A549 (cell line): Measurements from ENCODE around the gene CETP. TPM values are rescaled to one million over a fixed set of nuclear protein-coding genes. Genes with fewer than 3 reads are reported as not detected.

ENCODE experiments used
- ATAC-seq, 2 experiments: fragments of 200-7000 bp in 1 of 2; fragments of >200 bp in 1 of 2; cut with Nextera tagmentation in 1 of 2; cut with Tn5 transposase in 1 of 2; 3 replicates each; pipeline versions ENCODE4 v1.8.0 to v1.9.1; 2018 to 2020; ENCODE audit warnings: mild to moderate bottlenecking in 1 of 2, moderate library complexity in 1 of 2
- CTCF ChIA-PET: fragments of 300-600 bp; sonication (Branson Sonifier 250); formaldehyde crosslinking; extraction: SDS; loops from one replicate; lab custom pipeline; 2021; ENCODE audit warnings: antibody characterized with exemption, inconsistent platforms; lab: Yijun Ruan, JAX
- POLR2A ChIA-PET: fragments of 350-600 bp; formaldehyde crosslinking; extraction: SDS; loops from one replicate; lab custom pipeline; 2021; ENCODE audit warnings: antibody characterized with exemption, inconsistent platforms; lab: Yijun Ruan, JAX
- DNase-seq, 2 experiments: peaks; one replicate each; pipeline versions ENCODE4 v3.0.0 to v3.0.0-alpha.2; 2011 to 2016; ENCODE audit warnings: low read depth in 1 of 2, low spot score in 1 of 2
- FAIRE-seq: peaks from 2 replicates; lab custom pipeline; 2011; peaks lifted over from hg19 to GRCh38; lab: Jason Lieb, UNC
- H3K27ac ChIP-seq, 2 experiments: fragments of >200 bp; sonication (Bioruptor Twin); formaldehyde crosslinking; 3 replicates each; pipeline ENCODE4 v1.5.1; 2016 to 2017
- H3K4me1 ChIP-seq: fragments of >200 bp; sonication (Bioruptor Twin); formaldehyde crosslinking; 3 replicates; pipeline ENCODE4 v1.6.1; 2016
- H3K4me2 ChIP-seq: fragments of >200 bp; sonication (Bioruptor Twin); formaldehyde crosslinking; 3 replicates; pipeline ENCODE4 v1.6.1; 2016
- H3K4me3 ChIP-seq: fragments of >200 bp; sonication (Bioruptor Twin); formaldehyde crosslinking; 3 replicates; pipeline ENCODE4 v1.5.1; 2016
- H3K9me3 ChIP-seq: fragments of >200 bp; sonication (Bioruptor Twin); formaldehyde crosslinking; 3 replicates; pipeline ENCODE4 v1.6.1; 2016
- CHD2 ChIP-seq: fragments of 150-350 bp; IDR thresholded peaks from 2 replicates; pipeline ENCODE4 v1.6.1; 2014; ENCODE audit warnings: low read length; ENCODE audit not compliant: partially characterized antibody
- EHF ChIP-seq: fragments of 250-450 bp; sonication (Bioruptor Pico); IDR thresholded peaks from 2 replicates; pipeline ENCODE4 v1.5.0; 2020; ENCODE audit warnings: mild to moderate bottlenecking
- EHMT2 ChIP-seq: fragments of 200-600 bp; sonication (generic); IDR thresholded peaks from 2 replicates; pipeline ENCODE4 v1.6.1; 2016; ENCODE audit warnings: antibody characterized with exemption, low read depth, mild to moderate bottlenecking, moderate library complexity
- GATA3 ChIP-seq: IDR thresholded peaks from 2 replicates; pipeline ENCODE4 v1.6.1; 2012; ENCODE audit warnings: borderline replicate concordance
- HDAC2 ChIP-seq: fragments of 200-600 bp; sonication (generic); IDR thresholded peaks from 2 replicates; pipeline ENCODE4 v1.6.1; 2016
- HOXA7 ChIP-seq: fragments of 250-450 bp; sonication (Bioruptor Pico); IDR thresholded peaks from 2 replicates; pipeline ENCODE4 v1.5.0; 2020; ENCODE audit warnings: mild to moderate bottlenecking, moderate library complexity
- HOXB13 ChIP-seq: fragments of 250-450 bp; sonication (Bioruptor Pico); IDR thresholded peaks from 2 replicates; pipeline ENCODE4 v1.5.0; 2020; ENCODE audit warnings: low read depth, mild to moderate bottlenecking, moderate library complexity
- HOXB5 ChIP-seq: fragments of 250-450 bp; sonication (Bioruptor Pico); IDR thresholded peaks from 2 replicates; pipeline ENCODE4 v1.5.0; 2020; ENCODE audit warnings: mild to moderate bottlenecking, moderate library complexity
- JUN ChIP-seq, 2 experiments: fragments of >200 bp; sonication (Bioruptor Twin); formaldehyde crosslinking; IDR thresholded peaks; 2 replicates in 1 of 2; 3 replicates in 1 of 2; pipeline ENCODE4 v1.6.1; 2016 to 2017
- MAFK ChIP-seq: fragments of 450-650 bp; IDR thresholded peaks from 2 replicates; pipeline ENCODE4 v1.6.1; 2014; ENCODE audit not compliant: partially characterized antibody
- MAZ ChIP-seq: fragments of 150-350 bp; IDR thresholded peaks from 2 replicates; pipeline ENCODE4 v1.6.1; 2014; ENCODE audit warnings: antibody characterized with exemption, low read depth, low read length, borderline replicate concordance
- MYC ChIP-seq: IDR thresholded peaks from 2 replicates; pipeline ENCODE4 v1.6.1; 2012; ENCODE audit warnings: mild to moderate bottlenecking, inconsistent platforms, low read length, improper control_type of control experiment, borderline replicate concordance
- NFE2L2 ChIP-seq: fragments of 150-350 bp; conservative IDR thresholded peaks from 2 replicates; pipeline ENCODE4 v1.6.1; 2014; ENCODE audit warnings: low read length
- NPAS2 ChIP-seq: fragments of 250-450 bp; sonication (Bioruptor Pico); IDR thresholded peaks from 2 replicates; pipeline ENCODE4 v1.8.0; 2022; ENCODE audit warnings: mild to moderate bottlenecking, moderate library complexity, borderline replicate concordance
- PHF8 ChIP-seq: fragments of 200-600 bp; sonication (generic); IDR thresholded peaks from 2 replicates; pipeline ENCODE4 v1.6.1; 2016; ENCODE audit warnings: low read depth, mild to moderate bottlenecking, antibody characterized with exemption, moderate library complexity, borderline replicate concordance
- RCOR1 ChIP-seq: fragments of 150-350 bp; IDR thresholded peaks from 2 replicates; pipeline ENCODE4 v1.6.1; 2014; ENCODE audit warnings: antibody characterized with exemption, low read length, low read depth
- RFX5 ChIP-seq: fragments of 450-650 bp; IDR thresholded peaks from 2 replicates; pipeline ENCODE4 v1.7.1; 2014; ENCODE audit warnings: antibody characterized with exemption, mild to moderate bottlenecking, moderate library complexity
- RNF2 ChIP-seq: fragments of 200-600 bp; sonication (generic); IDR thresholded peaks from 2 replicates; pipeline ENCODE4 v1.6.1; 2016; ENCODE audit warnings: low read depth, mild to moderate bottlenecking, antibody characterized with exemption, moderate library complexity, borderline replicate concordance
- TFCP2L1 ChIP-seq: fragments of 250-450 bp; sonication (Bioruptor Pico); IDR thresholded peaks from 2 replicates; pipeline ENCODE4 v1.5.0; 2021; ENCODE audit warnings: mild to moderate bottlenecking
- ZFP36 ChIP-seq: fragments of 450-650 bp; IDR thresholded peaks from 2 replicates; pipeline ENCODE4 v1.6.1; 2014; ENCODE audit warnings: borderline replicate concordance; ENCODE audit not compliant: partially characterized antibody
- ZSCAN20 ChIP-seq: fragments of 250-450 bp; sonication (Bioruptor Pico); IDR thresholded peaks from 2 replicates; pipeline ENCODE4 v1.8.0; 2022; ENCODE audit warnings: mild to moderate bottlenecking, moderate library complexity
- WGBS: methylation state at CpG from one replicate; pipeline ENCODE4 v1.1.6; 2017; ENCODE audit errors: missing lambda C conversion rate; 5-methylcytosine and 5-hydroxymethylcytosine counted together
- polyA plus RNA-seq, 4 experiments: library from polyadenylated mRNA; depleted of rRNA in 3 of 4; stranded (reverse); fragments of >200 nt; fragmentation: RNase III in 1 of 4; extraction: RNeasy Plus Mini Kit Qiagen cat#74134 plus additional on column Dnase treatment in 1 of 4; gene quantifications; 2 replicates in 3 of 4; 3 replicates in 1 of 4; pipeline ENCODE4 v1.2.3, GENCODE V29; 2011 to 2017
- TF ChIP-seq, protein P1 (sequence below): fragments of >200 bp; sonication (Bioruptor Twin); formaldehyde crosslinking; IDR thresholded peaks from 2 replicates; pipeline ENCODE4 v1.6.1; 2016
- TF ChIP-seq, protein P2 (sequence below): IDR thresholded peaks from 2 replicates; pipeline ENCODE4 v1.6.1; 2012; ENCODE audit warnings: low read depth, borderline replicate concordance
- TF ChIP-seq, protein P3 (sequence below): fragments of 250-450 bp; sonication (Bioruptor Pico); IDR thresholded peaks from 2 replicates; pipeline ENCODE4 v1.5.0; 2020; ENCODE audit warnings: low read depth, mild to moderate bottlenecking, moderate library complexity

Gene CETP
- polyA plus RNA-seq, 2 of the 4 experiments (the other 2 are of a cell fraction) = not detected

DNA sequence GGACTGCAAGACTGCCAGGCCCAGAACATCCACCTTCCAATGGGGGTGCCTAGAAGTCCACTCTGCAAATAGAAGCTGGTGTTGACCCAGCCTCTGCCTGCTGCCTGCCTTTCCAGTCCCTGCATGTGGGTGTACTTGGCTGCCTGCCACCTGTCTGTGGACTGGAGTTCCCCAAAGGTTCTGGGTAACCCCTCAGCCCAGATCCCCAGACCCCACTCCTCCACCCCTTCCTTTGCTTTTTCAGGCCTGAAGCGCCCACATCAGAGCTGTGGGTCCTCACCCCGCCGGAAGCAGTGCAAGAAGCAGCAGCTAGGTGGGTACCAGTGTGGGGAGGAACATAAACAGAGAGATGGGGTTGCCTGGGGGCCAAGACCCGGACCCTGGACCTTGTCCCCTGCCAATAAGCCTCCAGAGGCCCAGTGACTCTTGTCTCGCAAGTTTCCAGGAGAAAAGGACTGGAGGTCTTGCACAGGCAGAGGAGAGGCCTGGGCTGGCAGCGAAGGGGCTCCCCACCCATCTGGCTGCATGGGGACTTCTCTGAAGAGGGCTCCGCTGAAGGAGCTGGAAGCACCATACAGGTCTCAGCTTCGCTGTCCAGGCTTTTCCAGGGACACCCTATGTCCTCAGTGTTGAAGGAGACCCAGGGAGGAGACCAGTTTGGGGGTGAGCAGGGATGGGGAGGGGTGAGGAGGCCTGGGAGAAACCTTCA lies 61.9 kb downstream of the CETP start:
- no peak overlapping the region for H3K4me3 ChIP-seq
- POLR2A ChIA-PET = no interaction called here
- DNase-seq (no peak), ATAC-seq (no peak), FAIRE-seq (no peak)
- no peak overlapping the region for H3K27ac ChIP-seq
- CTCF ChIA-PET = interaction anchor here (0.8 to 1.7 kb wide), 5 partner anchors 14 to 144 kb away, joined by 3 to 9 read pairs (median 3); no protein-coding TSS in a partner anchor
- H3K4me2 ChIP-seq = no peak overlapping the region
- no peaks in the 10 kb centered on the region for H3K4me1 ChIP-seq
- H3K9me3 ChIP-seq = no peaks in the 10 kb centered on the region
- WGBS = 76% methylated on average over 7 of the region's 8 CpGs
- TF ChIP-seq HDAC2 = no peak
- TF ChIP-seq EHMT2 = no peak
- TF ChIP-seq, protein P1, sequence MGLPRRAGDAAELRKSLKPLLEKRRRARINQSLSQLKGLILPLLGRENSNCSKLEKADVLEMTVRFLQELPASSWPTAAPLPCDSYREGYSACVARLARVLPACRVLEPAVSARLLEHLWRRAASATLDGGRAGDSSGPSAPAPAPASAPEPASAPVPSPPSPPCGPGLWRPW = no peak
- no peak for TF ChIP-seq RFX5
- no peak for TF ChIP-seq RCOR1
- TF ChIP-seq TFCP2L1 (CRISPR knock-in tag) = no peak
- no peak for TF ChIP-seq JUN (IDR thresholded peaks at IDR 0.05)
- no peak for TF ChIP-seq HOXB13 (CRISPR knock-in tag)
- TF ChIP-seq CHD2 = no peak
- no peak for TF ChIP-seq MAZ
- TF ChIP-seq GATA3 = no peak
- no peak for TF ChIP-seq HOXA7 (CRISPR knock-in tag)
- TF ChIP-seq, protein P2, sequence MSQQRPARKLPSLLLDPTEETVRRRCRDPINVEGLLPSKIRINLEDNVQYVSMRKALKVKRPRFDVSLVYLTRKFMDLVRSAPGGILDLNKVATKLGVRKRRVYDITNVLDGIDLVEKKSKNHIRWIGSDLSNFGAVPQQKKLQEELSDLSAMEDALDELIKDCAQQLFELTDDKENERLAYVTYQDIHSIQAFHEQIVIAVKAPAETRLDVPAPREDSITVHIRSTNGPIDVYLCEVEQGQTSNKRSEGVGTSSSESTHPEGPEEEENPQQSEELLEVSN = no peak
- TF ChIP-seq ZSCAN20 = no peak
- no peak for TF ChIP-seq PHF8
- TF ChIP-seq MAFK = no peak

DNA sequence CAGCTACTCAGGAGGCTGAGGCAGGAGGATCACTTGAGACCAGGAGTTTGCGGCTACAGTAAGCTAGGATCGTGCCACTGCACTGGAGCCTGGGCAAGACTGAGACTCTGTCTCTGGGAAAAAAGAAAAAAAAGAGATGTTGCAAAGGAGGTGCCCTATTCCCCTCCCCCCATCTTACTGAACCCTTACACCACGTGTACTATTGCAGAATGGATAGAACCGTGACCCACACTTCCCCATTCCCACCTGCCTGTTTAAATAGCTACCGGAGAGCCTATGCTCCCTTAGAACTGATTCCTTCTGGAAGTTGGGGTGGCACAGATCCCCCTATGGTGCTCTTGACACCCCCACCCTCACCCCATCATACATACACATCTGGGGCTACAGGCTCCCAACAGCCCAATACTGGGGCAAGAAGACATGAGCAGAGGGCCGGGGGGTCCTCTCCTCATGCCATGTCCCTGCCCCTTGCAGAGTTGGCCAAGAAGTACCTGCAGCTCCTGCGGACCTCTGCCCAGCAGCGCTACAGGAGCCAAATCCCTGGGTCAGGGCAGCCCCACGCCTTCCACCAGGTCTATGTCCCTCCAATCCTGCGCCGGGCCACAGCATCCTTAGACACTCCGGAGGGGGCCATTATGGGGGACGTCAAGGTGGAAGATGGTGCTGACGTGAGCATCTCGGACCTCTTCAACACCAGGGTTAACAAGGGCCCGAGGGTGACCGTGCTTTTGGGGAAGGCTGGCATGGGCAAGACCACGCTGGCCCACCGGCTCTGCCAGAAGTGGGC lies 63.3 kb downstream of the CETP start:
- TF ChIP-seq HOXB5 = no peak
- TF ChIP-seq, protein P3, sequence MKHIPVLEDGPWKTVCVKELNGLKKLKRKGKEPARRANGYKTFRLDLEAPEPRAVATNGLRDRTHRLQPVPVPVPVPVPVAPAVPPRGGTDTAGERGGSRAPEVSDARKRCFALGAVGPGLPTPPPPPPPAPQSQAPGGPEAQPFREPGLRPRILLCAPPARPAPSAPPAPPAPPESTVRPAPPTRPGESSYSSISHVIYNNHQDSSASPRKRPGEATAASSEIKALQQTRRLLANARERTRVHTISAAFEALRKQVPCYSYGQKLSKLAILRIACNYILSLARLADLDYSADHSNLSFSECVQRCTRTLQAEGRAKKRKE (CRISPR knock-in tag) = no peak
- DNase-seq (no peak), FAIRE-seq (no peak), ATAC-seq (no peak)
- 91% methylated on average over 15 of the region's 19 CpGs for WGBS
- Histone ChIP-seq H3K4me3 (no peak overlapping the region), H3K27ac (no peak overlapping the region), H3K4me1 (no peaks in the 10 kb centered on the region), H3K4me2 (no peak overlapping the region), H3K9me3 (no peaks in the 10 kb centered on the region)
- CTCF ChIA-PET = interaction anchor here (0.9 to 1.0 kb wide), 3 partner anchors 21 to 143 kb away, joined by 3 read pairs; no protein-coding TSS in a partner anchor
- POLR2A ChIA-PET = no interaction called here

DNA sequence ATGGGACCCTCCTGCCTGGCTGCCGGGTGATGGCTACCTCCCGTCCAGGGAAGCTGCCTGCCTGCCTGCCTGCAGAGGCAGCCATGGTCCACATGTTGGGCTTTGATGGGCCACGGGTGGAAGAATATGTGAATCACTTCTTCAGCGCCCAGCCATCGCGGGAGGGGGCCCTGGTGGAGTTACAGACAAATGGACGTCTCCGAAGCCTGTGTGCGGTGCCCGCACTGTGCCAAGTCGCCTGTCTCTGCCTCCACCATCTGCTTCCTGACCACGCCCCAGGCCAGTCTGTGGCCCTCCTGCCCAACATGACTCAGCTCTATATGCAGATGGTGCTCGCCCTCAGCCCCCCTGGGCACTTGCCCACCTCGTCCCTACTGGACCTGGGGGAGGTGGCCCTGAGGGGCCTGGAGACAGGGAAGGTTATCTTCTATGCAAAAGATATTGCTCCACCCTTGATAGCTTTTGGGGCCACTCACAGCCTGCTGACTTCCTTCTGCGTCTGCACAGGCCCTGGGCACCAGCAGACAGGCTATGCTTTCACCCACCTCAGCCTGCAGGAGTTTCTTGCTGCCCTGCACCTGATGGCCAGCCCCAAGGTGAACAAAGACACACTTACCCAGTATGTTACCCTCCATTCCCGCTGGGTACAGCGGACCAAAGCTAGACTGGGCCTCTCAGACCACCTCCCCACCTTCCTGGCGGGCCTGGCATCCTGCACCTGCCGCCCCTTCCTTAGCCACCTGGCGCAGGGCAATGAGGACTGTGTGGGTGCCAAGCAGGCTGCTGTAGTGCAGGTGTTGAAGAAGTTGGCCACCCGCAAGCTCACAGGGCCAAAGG lies 64.4 kb downstream of the CETP start:
- no peak overlapping the region for H3K4me2 ChIP-seq
- FAIRE-seq = no peak
- ChIA-PET CTCF (interaction anchor here (1.0 kb wide), 1 partner anchor 30 kb away, joined by 3 read pairs; no protein-coding TSS in a partner anchor), POLR2A (no interaction called here)
- no peak for DNase-seq
- TF ChIP-seq ZFP36 (no peak), JUN (IDR thresholded peaks at IDR 0.05) (no peak), EHF (CRISPR knock-in tag) (no peak), RCOR1 (no peak), RNF2 (no peak), NPAS2 (CRISPR knock-in tag) (no peak), MYC (no peak), CHD2 (no peak), NFE2L2 (no peak), TFCP2L1 (CRISPR knock-in tag) (no peak)
- H3K4me1 ChIP-seq = no peaks in the 10 kb centered on the region
- WGBS = 85% methylated on average over 21 of the region's 21 CpGs
- H3K4me3 ChIP-seq = no peak overlapping the region
- no peaks in the 10 kb centered on the region for H3K9me3 ChIP-seq
- H3K27ac ChIP-seq = peak overlapping the region in 1 of 2 experiments; percentile 38; a peak in 1 of 6 replicates
- ATAC-seq = no peak
